Karpas-422 (cell line): Measurements from ENCODE around the gene IDH3B. TPM values are rescaled to one million over a fixed set of nuclear protein-coding genes. Genes with fewer than 3 reads are reported as not detected.

Experiments used
- DNase-seq: peaks from one replicate; pipeline ENCODE4 v3.0.0-alpha.2; 2015
- H2AFZ ChIP-seq: fragments of 200-600 bp; sonication (generic); 2 replicates; pipeline ENCODE4 v1.6.1; 2014; ENCODE audit warnings: antibody characterized with exemption, low read length, mixed read lengths
- H3K27ac ChIP-seq: fragments of 200-600 bp; sonication (generic); 2 replicates; pipeline ENCODE4 v1.5.1; 2014; ENCODE audit warnings: mild to moderate bottlenecking, low read length, moderate library complexity
- H3K27me3 ChIP-seq: fragments of 200-600 bp; sonication (generic); 2 replicates; pipeline ENCODE4 v1.6.1; 2014; ENCODE audit warnings: low read length, mixed read lengths
- H3K36me3 ChIP-seq: fragments of 200-600 bp; sonication (generic); 2 replicates; pipeline ENCODE4 v1.6.1; 2014; ENCODE audit warnings: low read length, mixed read lengths; ENCODE audit not compliant: insufficient read depth
- H3K4me1 ChIP-seq: fragments of 200-600 bp; sonication (generic); 2 replicates; pipeline ENCODE4 v1.6.1; 2014; ENCODE audit warnings: mild to moderate bottlenecking, low read length, mixed read lengths
- H3K4me2 ChIP-seq: fragments of 200-600 bp; sonication (generic); 2 replicates; pipeline ENCODE4 v1.6.1; 2014; ENCODE audit warnings: low read length, low read depth, mild to moderate bottlenecking; ENCODE audit not compliant: poor library complexity, severe bottlenecking
- H3K4me3 ChIP-seq: fragments of 200-600 bp; sonication (generic); 2 replicates; pipeline ENCODE4 v1.5.1; 2014; ENCODE audit warnings: mild to moderate bottlenecking, antibody characterized with exemption, low read length, mixed read lengths
- H3K79me2 ChIP-seq: fragments of 200-600 bp; sonication (generic); 2 replicates; pipeline ENCODE4 v1.6.1; 2014; ENCODE audit warnings: mild to moderate bottlenecking, low read length, mixed read lengths
- H3K9ac ChIP-seq: fragments of 200-600 bp; sonication (generic); 2 replicates; pipeline ENCODE4 v1.6.0; 2014; ENCODE audit warnings: low read length
- H3K9me2 ChIP-seq: fragments of 200-600 bp; sonication (generic), shearing (Covaris generic); replicated peaks from 2 replicates; pipeline ENCODE4 v1.6.0; 2014; ENCODE audit warnings: mild to moderate bottlenecking, low read length, moderate library complexity; ENCODE audit not compliant: insufficient read depth
- H3K9me3 ChIP-seq: fragments of 300-700, 200-600 bp; sonication (generic); 2 replicates; pipeline ENCODE4 v1.6.1; 2014; ENCODE audit warnings: low read length, mixed read lengths
- H4K20me1 ChIP-seq: fragments of 200-600 bp; sonication (generic); 2 replicates; pipeline ENCODE4 v1.6.1; 2014; ENCODE audit warnings: mild to moderate bottlenecking, antibody characterized with exemption, low read length, low read depth; ENCODE audit not compliant: insufficient read depth
- total RNA-seq: library from RNA; depleted of rRNA; stranded (reverse); fragments of >200 nt; shearing (Covaris generic); gene quantifications from 2 replicates; pipeline ENCODE4 v1.2.3, GENCODE V29; 2014; ENCODE audit warnings: low replicate concordance

Gene IDH3B
- total RNA-seq, 1 experiment from 2014 or later, result 83.7 TPM

DNA sequence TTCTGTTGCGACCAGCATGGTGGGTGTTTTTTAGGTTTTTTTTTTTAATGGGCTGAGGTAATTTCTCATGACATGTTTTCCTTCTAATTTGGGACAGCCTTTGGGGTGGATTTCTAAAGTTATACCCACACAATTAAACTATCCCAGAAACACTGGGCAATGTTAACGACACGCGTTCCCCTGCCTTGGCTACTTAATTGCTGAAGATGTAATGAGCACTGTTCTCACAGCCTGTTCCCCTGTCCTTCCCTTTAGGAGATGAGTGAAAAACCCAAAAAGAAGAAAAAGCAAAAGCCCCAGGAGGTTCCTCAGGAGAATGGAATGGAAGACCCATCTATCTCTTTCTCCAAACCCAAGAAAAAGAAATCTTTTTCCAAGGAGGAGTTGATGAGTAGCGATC is 6.3 kb downstream of the IDH3B start:
- no peaks in the 10 kb centered on the region for H3K9me3 ChIP-seq
- H2AFZ ChIP-seq, result no peak overlapping the region
- H3K79me2 ChIP-seq, result peaks cover 25% of the 10 kb centered on the region
- peak; percentile 51 for DNase-seq
- no peaks in the 10 kb centered on the region for H3K27me3 ChIP-seq
- H3K4me1 ChIP-seq, result peaks cover 18% of the 10 kb centered on the region
- H3K4me2 ChIP-seq, result no peak overlapping the region
- peaks cover 52% of the 10 kb centered on the region for H3K36me3 ChIP-seq
- H4K20me1 ChIP-seq, result peaks cover 48% of the 10 kb centered on the region
- no peak overlapping the region for H3K27ac ChIP-seq
- no peaks in the 10 kb centered on the region for H3K9me2 ChIP-seq
- H3K9ac ChIP-seq, result no peak overlapping the region
- H3K4me3 ChIP-seq, result no peak overlapping the region

DNA sequence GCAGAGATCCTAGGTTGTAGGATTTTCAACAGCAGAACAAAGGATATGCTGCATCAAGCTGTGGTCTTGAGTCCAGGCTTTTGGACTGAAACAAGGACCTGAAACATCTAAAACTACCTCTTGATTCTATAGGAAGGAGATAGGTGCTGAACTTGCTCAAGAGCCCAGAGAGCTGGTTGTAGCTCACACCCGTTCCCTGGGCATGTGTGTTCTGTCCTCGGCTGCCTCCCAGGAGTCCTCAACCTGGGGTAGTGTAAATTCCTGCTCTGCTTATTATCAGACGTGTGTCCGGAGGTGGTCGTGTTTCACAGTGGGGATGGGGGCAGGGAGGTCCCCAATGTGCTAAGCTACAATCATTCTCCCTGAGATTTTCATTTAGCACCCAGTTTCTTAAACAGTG is 6.8 kb downstream of the IDH3B start:
- peaks cover 27% of the 10 kb centered on the region for H3K79me2 ChIP-seq
- DNase-seq, result peak; percentile 52
- no peak overlapping the region for H3K27ac ChIP-seq
- H3K9ac ChIP-seq, result no peak overlapping the region
- no peak overlapping the region for H2AFZ ChIP-seq
- no peaks in the 10 kb centered on the region for H3K27me3 ChIP-seq
- no peaks in the 10 kb centered on the region for H3K9me2 ChIP-seq
- no peak overlapping the region for H3K4me2 ChIP-seq
- H3K9me3 ChIP-seq, result no peaks in the 10 kb centered on the region
- H3K4me1 ChIP-seq, result peaks cover 18% of the 10 kb centered on the region
- H4K20me1 ChIP-seq, result peaks cover 48% of the 10 kb centered on the region
- no peak overlapping the region for H3K4me3 ChIP-seq
- peaks cover 52% of the 10 kb centered on the region for H3K36me3 ChIP-seq

DNA sequence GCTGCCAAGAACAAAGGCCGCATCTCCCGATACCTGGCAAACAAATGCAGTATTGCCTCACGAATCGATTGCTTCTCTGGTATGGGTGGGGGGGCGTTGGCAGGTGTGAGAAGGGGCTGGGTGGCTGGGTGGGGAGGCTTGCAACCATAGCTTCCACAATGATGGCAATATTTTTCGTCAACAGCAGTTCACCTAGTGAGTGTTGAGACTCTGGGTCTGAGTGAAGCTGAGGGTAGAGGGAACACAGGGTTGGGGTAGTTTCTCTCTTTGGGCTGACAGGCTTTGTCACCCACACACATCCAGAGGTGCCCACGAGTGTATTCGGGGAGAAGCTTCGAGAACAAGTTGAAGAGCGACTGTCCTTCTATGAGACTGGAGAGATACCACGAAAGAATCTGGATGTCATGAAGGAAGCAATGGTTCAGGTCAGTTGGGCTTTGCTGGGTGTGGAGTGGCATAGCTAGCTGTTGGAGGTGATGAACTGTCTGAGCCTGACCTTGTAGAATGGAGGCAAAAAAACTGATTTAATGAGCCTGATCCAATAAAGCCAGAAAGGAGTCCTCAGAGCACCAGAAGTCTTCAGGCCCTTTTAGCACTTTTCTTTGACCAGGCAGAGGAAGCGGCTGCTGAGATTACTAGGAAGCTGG is 7.4 kb downstream of the IDH3B start:
- Histone ChIP-seq H3K9me2 (no peaks in the 10 kb centered on the region), H3K9ac (no peak overlapping the region), H3K27ac (no peak overlapping the region), H3K27me3 (no peaks in the 10 kb centered on the region), H3K4me2 (no peak overlapping the region), H3K79me2 (peaks cover 27% of the 10 kb centered on the region), H3K36me3 (peaks cover 52% of the 10 kb centered on the region), H4K20me1 (peaks cover 48% of the 10 kb centered on the region), H2AFZ (no peak overlapping the region), H3K9me3 (no peaks in the 10 kb centered on the region), H3K4me1 (peaks cover 18% of the 10 kb centered on the region), H3K4me3 (no peak overlapping the region)
- peak; percentile 47 for DNase-seq

DNA sequence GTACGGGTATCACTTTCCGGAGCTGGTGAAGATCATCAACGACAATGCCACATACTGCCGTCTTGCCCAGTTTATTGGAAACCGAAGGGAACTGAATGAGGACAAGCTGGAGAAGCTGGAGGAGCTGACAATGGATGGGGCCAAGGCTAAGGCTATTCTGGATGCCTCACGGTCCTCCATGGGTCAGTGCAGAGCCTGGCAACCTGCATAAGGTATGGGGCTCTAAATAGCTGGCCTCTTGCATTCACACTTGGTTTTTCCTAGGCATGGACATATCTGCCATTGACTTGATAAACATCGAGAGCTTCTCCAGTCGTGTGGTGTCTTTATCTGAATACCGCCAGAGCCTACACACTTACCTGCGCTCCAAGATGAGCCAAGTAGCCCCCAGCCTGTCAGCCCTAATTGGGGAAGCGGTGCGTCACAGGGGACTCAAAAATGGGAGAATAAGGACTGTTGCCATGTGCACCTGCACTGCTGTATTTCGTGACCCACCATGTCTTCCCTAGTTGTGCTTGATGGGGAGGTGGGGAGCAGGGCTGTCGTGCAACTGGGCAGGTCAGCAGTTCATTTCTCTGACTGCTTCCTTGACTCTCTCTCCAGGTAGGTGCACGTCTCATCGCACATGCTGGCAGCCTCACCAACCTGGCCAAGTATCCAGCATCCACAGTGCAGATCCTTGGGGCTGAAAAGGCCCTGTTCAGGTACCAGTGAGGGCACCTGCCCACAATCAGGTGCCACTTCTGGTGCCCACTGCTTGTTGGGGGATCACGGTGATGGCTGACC is 8.5 kb downstream of the IDH3B start:
- no peak for DNase-seq
- no peak overlapping the region for H3K4me2 ChIP-seq
- H3K9me2 ChIP-seq, result no peaks in the 10 kb centered on the region
- no peaks in the 10 kb centered on the region for H3K9me3 ChIP-seq
- H3K79me2 ChIP-seq, result peaks cover 33% of the 10 kb centered on the region
- H4K20me1 ChIP-seq, result peaks cover 48% of the 10 kb centered on the region
- no peak overlapping the region for H3K9ac ChIP-seq
- H3K27me3 ChIP-seq, result no peaks in the 10 kb centered on the region
- H3K36me3 ChIP-seq, result peaks cover 52% of the 10 kb centered on the region
- H2AFZ ChIP-seq, result no peak overlapping the region
- no peak overlapping the region for H3K27ac ChIP-seq
- H3K4me3 ChIP-seq, result no peak overlapping the region
- peaks cover 26% of the 10 kb centered on the region for H3K4me1 ChIP-seq

DNA sequence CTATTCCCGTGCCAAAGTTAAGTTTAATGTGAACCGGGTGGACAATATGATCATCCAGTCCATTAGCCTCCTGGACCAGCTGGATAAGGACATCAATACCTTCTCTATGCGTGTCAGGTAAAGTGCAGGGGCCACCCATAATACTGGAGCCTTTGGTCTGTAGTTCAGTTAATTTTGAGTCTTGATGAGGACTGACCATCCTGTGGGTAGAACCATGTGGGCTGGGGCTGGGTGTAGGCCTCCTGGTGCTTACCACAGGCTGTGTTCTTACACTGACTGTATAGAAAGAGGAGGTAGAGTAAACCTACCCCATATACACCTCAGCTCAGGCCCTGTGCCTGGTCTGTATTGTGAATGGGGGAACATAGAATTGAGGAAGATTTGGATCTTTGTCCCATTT is 9.2 kb downstream of the IDH3B start:
- Histone ChIP-seq H3K4me1 (peaks cover 26% of the 10 kb centered on the region), H3K27me3 (no peaks in the 10 kb centered on the region), H3K4me3 (no peak overlapping the region), H3K9me3 (no peaks in the 10 kb centered on the region), H3K4me2 (peak overlapping the region; percentile 97), H4K20me1 (peaks cover 48% of the 10 kb centered on the region), H3K36me3 (peaks cover 52% of the 10 kb centered on the region), H2AFZ (no peak overlapping the region), H3K9me2 (no peaks in the 10 kb centered on the region), H3K79me2 (peaks cover 33% of the 10 kb centered on the region), H3K9ac (no peak overlapping the region), H3K27ac (no peak overlapping the region)
- DNase-seq, result no peak

DNA sequence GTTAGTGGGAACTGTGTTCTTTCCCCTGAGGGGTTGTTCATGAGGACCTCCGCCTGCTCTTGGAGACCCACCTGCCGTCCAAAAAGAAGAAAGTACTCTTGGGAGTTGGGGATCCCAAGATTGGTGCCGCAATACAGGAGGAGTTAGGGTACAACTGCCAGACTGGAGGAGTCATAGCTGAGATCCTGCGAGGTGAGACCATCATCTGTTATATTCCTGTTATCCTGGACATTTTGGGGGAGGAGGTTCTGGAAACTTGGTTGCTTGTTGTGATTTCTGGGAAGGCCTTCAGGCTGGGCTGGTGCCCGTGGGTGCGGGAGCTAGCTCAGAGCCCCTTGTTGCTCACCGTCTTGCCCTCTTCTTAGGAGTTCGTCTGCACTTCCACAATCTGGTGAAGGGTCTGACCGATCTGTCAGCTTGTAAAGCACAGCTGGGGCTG is 9.6 kb downstream of the IDH3B start:
- H4K20me1 ChIP-seq, result peaks cover 48% of the 10 kb centered on the region
- H3K9me2 ChIP-seq, result no peaks in the 10 kb centered on the region
- H3K79me2 ChIP-seq, result peaks cover 33% of the 10 kb centered on the region
- peak overlapping the region; percentile 97 for H3K4me2 ChIP-seq
- peaks cover 52% of the 10 kb centered on the region for H3K36me3 ChIP-seq
- peak overlapping the region; percentile 99 for H3K9ac ChIP-seq
- no peaks in the 10 kb centered on the region for H3K27me3 ChIP-seq
- H3K4me3 ChIP-seq, result peak overlapping the region; percentile 95
- no peaks in the 10 kb centered on the region for H3K9me3 ChIP-seq
- H2AFZ ChIP-seq, result no peak overlapping the region
- peaks cover 26% of the 10 kb centered on the region for H3K4me1 ChIP-seq
- H3K27ac ChIP-seq, result peak overlapping the region; percentile 88
- no peak for DNase-seq

DNA sequence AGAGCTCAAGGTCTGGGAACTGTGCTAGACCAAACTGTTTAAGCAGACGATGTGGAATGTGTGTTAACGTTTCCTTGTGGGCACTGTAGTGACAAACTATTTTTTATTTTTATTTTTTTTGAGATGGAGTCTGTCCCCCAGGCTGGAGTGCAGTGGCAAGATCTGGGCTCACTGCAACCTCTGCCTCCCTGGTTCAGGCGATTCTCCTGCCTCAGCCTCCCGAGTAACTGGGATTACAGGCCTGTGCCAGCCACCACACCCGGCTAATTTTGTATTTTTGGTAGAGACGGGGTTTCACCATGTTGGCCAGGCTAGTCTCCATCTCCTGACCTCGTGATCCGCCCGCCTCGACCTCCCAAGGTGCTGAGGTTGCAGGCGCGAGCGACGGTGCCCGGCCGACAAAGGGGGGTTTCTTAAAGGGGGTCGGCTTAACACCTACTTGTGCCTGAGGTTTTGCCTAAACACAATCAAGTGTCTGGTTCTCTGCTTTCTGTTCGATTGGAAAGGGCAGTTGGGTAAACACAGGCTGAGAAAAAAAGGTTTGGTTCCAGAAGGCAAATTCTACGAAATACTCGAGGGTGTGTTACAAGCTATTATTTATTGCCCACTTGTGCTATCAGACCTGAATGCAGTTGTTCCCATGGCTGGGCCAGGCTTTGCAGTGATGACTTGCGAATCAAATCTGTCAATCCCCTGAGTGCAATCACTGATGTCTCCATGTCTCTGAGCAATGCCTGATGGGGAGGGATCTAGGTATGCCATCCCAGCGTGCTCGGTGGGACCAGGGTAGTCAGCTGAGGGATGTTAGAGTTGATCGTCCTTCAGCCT is 10.2 kb downstream of the IDH3B start:
- Histone ChIP-seq H3K4me3 (peak overlapping the region; percentile 95), H3K36me3 (peaks cover 52% of the 10 kb centered on the region), H3K9me3 (no peaks in the 10 kb centered on the region), H3K27me3 (no peaks in the 10 kb centered on the region), H3K9me2 (no peaks in the 10 kb centered on the region), H2AFZ (no peak overlapping the region), H3K9ac (peak overlapping the region; percentile 99), H3K79me2 (peaks cover 33% of the 10 kb centered on the region), H3K4me1 (peaks cover 26% of the 10 kb centered on the region), H3K4me2 (peak overlapping the region; percentile 97), H4K20me1 (peaks cover 47% of the 10 kb centered on the region), H3K27ac (peak overlapping the region; percentile 88)
- no peak for DNase-seq
